ENCODE data around the gene ERFL.

ERFL gene

DNA sequence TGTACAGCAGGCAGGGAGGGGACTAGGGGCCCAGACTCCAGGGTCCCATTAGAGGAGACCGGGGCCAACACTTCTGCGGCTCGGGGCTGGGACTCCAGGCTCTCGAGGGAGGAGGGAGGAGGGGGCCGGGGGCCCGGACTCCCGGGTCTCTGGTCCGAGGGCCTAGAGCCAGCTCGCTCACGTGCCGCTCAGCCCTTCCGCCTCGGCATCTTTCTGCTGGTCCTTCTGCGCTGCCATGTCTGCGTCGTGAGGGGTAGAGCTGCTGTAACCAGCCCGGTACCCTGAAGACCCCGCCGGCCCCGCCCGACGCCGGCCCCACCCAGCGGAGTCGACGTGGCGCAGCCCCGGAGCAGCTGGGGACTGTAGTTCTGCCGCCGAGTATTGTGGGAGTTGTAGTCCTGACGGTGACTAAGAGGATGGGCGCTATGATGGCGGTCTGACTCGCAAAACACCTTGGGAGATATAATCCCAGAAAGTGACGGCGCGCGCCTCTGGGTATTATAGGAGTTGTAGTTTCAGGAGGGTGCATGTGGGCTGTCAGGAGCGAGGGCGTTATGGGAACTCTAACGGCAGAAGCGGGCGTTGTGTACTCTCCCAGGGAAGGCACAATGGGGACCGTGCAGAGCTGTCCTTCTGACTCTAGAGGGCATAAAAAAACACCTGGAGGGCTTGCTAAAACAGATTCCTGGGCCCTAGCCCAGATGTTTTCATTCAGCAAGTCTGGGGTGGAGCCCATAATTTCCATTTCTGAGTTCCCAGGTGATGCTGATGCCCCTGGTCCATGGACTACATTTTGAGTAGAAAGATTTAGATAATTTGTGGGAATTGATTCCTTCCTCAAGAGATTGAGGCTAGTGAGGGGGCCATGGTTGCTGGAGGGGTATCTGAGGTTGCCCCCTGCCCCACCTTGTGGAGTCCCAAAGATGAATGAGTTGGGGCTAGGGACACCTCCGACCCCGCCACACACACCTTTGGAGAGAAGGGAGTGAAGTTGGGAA lies 31.1 kb upstream of the ERFL start, which contains the start of gene RABAC1:
RABAC1 (minus strand) TSS at position 266 of the 998 bp plus-strand sequence; CDS start at position 237, 29 bp downstream.
- H3K36me3 ChIP-seq (ENCODE audit: control insufficient read depth, insufficient read depth, low read length): no peaks in the 10 kb centered on the region
- H3K9me3 ChIP-seq (ENCODE audit: control insufficient read depth, low read length): no peaks in the 10 kb centered on the region
- no peaks in the 10 kb centered on the region for H3K27me3 ChIP-seq (ENCODE audit: control insufficient read depth, insufficient read depth, low read length)
- H2AFZ ChIP-seq: peak within 1 kb of the TSS; percentile 91
- H3K9ac ChIP-seq: peak within 1 kb of the TSS; percentile 38
- peak within 1 kb of the TSS; percentile 97 for H3K4me2 ChIP-seq (ENCODE audit: low read length)
- peak within 1 kb of the TSS; percentile 87 for H3K27ac ChIP-seq
- H3K79me2 ChIP-seq: no peaks in the 10 kb centered on the region
- TF ChIP-seq, protein P1, sequence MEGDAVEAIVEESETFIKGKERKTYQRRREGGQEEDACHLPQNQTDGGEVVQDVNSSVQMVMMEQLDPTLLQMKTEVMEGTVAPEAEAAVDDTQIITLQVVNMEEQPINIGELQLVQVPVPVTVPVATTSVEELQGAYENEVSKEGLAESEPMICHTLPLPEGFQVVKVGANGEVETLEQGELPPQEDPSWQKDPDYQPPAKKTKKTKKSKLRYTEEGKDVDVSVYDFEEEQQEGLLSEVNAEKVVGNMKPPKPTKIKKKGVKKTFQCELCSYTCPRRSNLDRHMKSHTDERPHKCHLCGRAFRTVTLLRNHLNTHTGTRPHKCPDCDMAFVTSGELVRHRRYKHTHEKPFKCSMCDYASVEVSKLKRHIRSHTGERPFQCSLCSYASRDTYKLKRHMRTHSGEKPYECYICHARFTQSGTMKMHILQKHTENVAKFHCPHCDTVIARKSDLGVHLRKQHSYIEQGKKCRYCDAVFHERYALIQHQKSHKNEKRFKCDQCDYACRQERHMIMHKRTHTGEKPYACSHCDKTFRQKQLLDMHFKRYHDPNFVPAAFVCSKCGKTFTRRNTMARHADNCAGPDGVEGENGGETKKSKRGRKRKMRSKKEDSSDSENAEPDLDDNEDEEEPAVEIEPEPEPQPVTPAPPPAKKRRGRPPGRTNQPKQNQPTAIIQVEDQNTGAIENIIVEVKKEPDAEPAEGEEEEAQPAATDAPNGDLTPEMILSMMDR (IDR thresholded peaks at IDR 0.05): peak; percentile 29
- H3K4me3 ChIP-seq (ENCODE audit: low read depth, low read length): peak within 1 kb of the TSS; percentile 88
- peaks cover 9% of the 10 kb centered on the region for H3K4me1 ChIP-seq

DNA sequence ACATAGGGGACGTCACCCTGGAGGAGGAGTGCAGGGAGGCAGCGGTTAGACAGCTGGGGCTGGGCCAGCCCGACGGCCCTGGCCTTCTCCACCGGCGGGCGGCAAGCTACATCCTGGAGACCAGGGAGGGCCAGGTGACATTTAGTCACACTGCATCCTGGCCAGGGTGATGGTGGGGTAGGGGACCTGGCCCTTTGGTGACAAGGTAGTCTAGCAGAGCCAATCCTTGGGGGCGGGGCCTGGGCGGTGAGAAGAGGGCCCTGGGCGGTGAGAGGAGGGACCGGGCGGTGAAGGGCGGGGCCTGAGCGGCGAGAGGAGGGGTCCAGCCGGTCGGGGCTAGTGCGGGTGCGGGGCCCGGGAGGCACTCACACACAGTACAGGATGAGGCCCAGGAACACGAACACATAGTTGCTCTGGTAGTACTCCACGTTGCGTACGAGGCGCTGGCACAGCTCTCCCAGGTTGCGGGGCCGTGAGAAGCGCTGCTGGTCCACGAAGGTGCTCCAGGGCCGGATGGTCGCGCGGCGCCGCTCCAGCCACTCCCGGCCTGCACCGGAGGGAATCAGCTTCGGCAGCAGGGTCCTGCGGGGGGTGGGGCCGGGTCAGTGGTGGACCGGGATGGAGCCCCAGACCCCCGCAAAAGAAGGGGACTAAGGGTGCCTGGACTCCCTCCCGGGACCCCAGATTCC lies 30.3 kb upstream of the ERFL start:
- Histone ChIP-seq H3K27me3 (ENCODE audit: control insufficient read depth, insufficient read depth, low read length) (no peaks in the 10 kb centered on the region), H3K27ac (peak overlapping the region; percentile 87)
- TF ChIP-seq, protein P1 (IDR thresholded peaks at IDR 0.05): no peak

DNA sequence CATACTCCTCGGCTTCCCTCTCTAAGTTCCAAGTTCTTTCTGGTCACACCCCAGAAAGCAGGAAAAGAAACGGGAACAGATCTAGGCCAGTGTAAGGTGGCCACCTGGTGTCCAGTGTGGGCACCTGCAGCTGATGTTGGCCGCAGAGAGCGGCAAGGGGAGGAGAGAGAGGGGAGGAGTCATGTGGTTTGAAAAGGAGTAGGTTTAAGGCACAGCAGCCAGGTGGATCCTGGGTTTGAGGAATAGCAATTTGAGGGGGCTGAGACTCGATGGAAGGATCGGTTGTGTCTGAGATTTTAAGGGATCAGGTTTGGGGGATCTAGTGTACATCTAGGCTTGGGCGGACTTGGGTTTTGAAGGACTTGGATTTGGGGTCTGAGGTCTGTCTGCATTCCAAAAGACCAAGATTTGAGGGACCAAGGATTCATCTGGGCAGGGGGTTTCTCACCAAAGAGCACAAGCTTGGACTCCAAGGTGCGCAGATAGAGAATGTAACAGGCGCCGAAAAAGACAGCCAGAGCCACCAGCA lies 29.7 kb upstream of the ERFL start:
- peak overlapping the region; percentile 88 for H3K4me3 ChIP-seq (ENCODE audit: low read depth, low read length)

More for the DNA sequence above, 30.3 kb upstream of the ERFL start:
- Histone ChIP-seq H3K4me3 (ENCODE audit: low read depth, low read length) (peak overlapping the region; percentile 88), H3K4me2 (ENCODE audit: low read length) (peak overlapping the region; percentile 97), H3K9ac (peak overlapping the region; percentile 38), H3K9me3 (ENCODE audit: control insufficient read depth, low read length) (no peaks in the 10 kb centered on the region), H3K36me3 (ENCODE audit: control insufficient read depth, insufficient read depth, low read length) (no peaks in the 10 kb centered on the region), H3K4me1 (peaks cover 9% of the 10 kb centered on the region), H3K79me2 (no peaks in the 10 kb centered on the region), H2AFZ (peak overlapping the region; percentile 91)

DNA sequence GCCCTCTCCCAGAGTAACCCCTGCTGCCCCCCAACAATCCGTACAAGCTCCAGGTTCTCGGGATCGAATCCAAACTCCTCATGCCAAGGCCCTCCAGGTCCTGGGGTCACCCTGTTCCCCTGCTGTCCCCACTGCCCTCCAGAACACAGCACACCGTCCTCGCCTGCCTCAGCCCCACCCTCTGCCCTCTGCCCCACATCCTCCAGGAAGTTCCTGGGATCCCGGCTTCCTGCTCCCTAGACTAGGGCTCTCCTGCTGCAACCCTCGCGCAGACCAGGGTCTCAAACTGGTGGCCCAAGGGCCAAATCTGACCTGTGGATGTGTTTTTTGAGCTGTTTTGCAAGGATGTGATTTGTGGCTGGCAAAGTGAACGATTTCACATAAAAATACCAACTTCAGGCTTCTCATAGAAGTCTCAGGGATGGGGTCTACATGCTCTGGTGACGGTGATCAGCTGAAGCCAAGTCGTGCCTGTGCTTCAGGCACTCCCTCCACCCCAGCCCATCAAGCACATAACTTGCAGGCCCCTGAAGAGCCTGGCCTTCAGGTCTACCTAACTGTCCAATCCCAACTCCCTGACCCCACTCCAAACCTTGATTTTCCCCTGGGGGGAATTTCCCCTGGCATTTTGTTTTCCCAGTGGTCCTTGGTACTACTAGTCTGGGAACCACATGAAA lies 29.1 kb upstream of the ERFL start:
- peak overlapping the region; percentile 97 for H3K4me2 ChIP-seq (ENCODE audit: low read length)
- no peaks in the 10 kb centered on the region for H3K79me2 ChIP-seq
- no peak overlapping the region for H2AFZ ChIP-seq
- H3K4me1 ChIP-seq: peaks cover 9% of the 10 kb centered on the region
- H3K4me3 ChIP-seq (ENCODE audit: low read depth, low read length): peak overlapping the region; percentile 88
- no peaks in the 10 kb centered on the region for H3K36me3 ChIP-seq (ENCODE audit: control insufficient read depth, insufficient read depth, low read length)
- H3K27ac ChIP-seq: peak overlapping the region; percentile 87
- no peaks in the 10 kb centered on the region for H3K9me3 ChIP-seq (ENCODE audit: control insufficient read depth, low read length)
- no peaks in the 10 kb centered on the region for H3K27me3 ChIP-seq (ENCODE audit: control insufficient read depth, insufficient read depth, low read length)
- H3K9ac ChIP-seq: no peak overlapping the region
- TF ChIP-seq, protein P1 (IDR thresholded peaks at IDR 0.05): no peak

More for the DNA sequence above, 29.7 kb upstream of the ERFL start:
- Histone ChIP-seq H3K79me2 (no peaks in the 10 kb centered on the region), H2AFZ (peak overlapping the region; percentile 91), H3K4me1 (peaks cover 9% of the 10 kb centered on the region), H3K27ac (peak overlapping the region; percentile 87), H3K4me2 (ENCODE audit: low read length) (peak overlapping the region; percentile 97), H3K36me3 (ENCODE audit: control insufficient read depth, insufficient read depth, low read length) (no peaks in the 10 kb centered on the region), H3K9me3 (ENCODE audit: control insufficient read depth, low read length) (no peaks in the 10 kb centered on the region), H3K9ac (no peak overlapping the region), H3K27me3 (ENCODE audit: control insufficient read depth, insufficient read depth, low read length) (no peaks in the 10 kb centered on the region)
- TF ChIP-seq, protein P1 (IDR thresholded peaks at IDR 0.05): peak; percentile 96

All from parathyroid adenoma (tissue), 2 donors.